Neural progenitor cell (in vitro differentiated cells): ENCODE data around the gene FOLR2. TPM values are rescaled to one million over a fixed set of nuclear protein-coding genes. Genes with fewer than 3 reads are reported as not detected.

ENCODE experiments used
- DNase-seq: peaks from one replicate; pipeline ENCODE4 v3.0.0-alpha.2; 2016; ENCODE audit warnings: low spot score
- H2AFZ ChIP-seq: fragments of 200-600 bp; sonication (generic); replicated peaks from 2 replicates; pipeline ENCODE4 v1.6.1; 2016; ENCODE audit warnings: antibody characterized with exemption
- H3F3A ChIP-seq: fragments of 200-600 bp; sonication (generic); 2 replicates; pipeline ENCODE4 v1.6.1; 2016; ENCODE audit warnings: antibody characterized with exemption, low read depth
- H3K27ac ChIP-seq: fragments of 200-600 bp; sonication (generic); 2 replicates; pipeline ENCODE4 v1.5.1; 2016; ENCODE audit warnings: mild to moderate bottlenecking
- H3K27me3 ChIP-seq: fragments of 200-600 bp; sonication (generic); 2 replicates; pipeline ENCODE4 v1.6.1; 2016; ENCODE audit warnings: mild to moderate bottlenecking, moderate library complexity
- H3K36me3 ChIP-seq: fragments of 200-600 bp; sonication (generic); 2 replicates; pipeline ENCODE4 v1.5.1; 2016
- H3K4me1 ChIP-seq: fragments of 200-600 bp; sonication (generic); 2 replicates; pipeline ENCODE4 v1.6.1; 2016; ENCODE audit warnings: mixed run types
- H3K4me2 ChIP-seq: fragments of 200-600 bp; sonication (generic); 2 replicates; pipeline ENCODE4 v1.6.1; 2016
- H3K4me3 ChIP-seq: fragments of 200-600 bp; sonication (generic); 2 replicates; pipeline ENCODE4 v1.5.1; 2016
- H3K79me2 ChIP-seq: fragments of 200-600 bp; sonication (generic); 2 replicates; pipeline ENCODE4 v1.6.1; 2016; ENCODE audit warnings: low read depth
- H3K9ac ChIP-seq: fragments of 200-600 bp; sonication (generic); 2 replicates; pipeline ENCODE4 v1.6.1; 2016
- H3K9me3 ChIP-seq: fragments of 200-600 bp; sonication (generic); 2 replicates; pipeline ENCODE4 v1.5.1; 2016; ENCODE audit warnings: low read depth
- H4K20me1 ChIP-seq: fragments of 200-600 bp; sonication (generic); 2 replicates; pipeline ENCODE4 v1.6.1; 2016; ENCODE audit warnings: low read depth
- H3K27ac Mint-ChIP-seq: 3 replicates; pipeline ENCODE4 v1.8.0; 2021; ENCODE audit warnings: mixed read lengths
- H3K27me3 Mint-ChIP-seq: 2 replicates; pipeline ENCODE4 v1.8.0; 2022; ENCODE audit warnings: low read depth, mild to moderate bottlenecking, inconsistent platforms, moderate library complexity, mixed read lengths; ENCODE audit not compliant: insufficient read depth
- H3K36me3 Mint-ChIP-seq: 3 replicates; pipeline ENCODE4 v1.8.0; 2021; ENCODE audit warnings: mixed read lengths
- H3K4me1 Mint-ChIP-seq: 3 replicates; pipeline ENCODE4 v1.8.0; 2021; ENCODE audit warnings: mixed read lengths
- H3K4me3 Mint-ChIP-seq: 3 replicates; pipeline ENCODE4 v1.8.0; 2021; ENCODE audit warnings: mild to moderate bottlenecking, moderate library complexity, mixed read lengths
- H3K9me3 Mint-ChIP-seq: 3 replicates; pipeline ENCODE4 v1.8.0; 2020; ENCODE audit warnings: mixed read lengths
- EZH2 ChIP-seq: fragments of 200-600 bp; sonication (generic); IDR thresholded peaks from 2 replicates; pipeline ENCODE4 v1.6.1; 2017; ENCODE audit warnings: antibody characterized with exemption, mild to moderate bottlenecking, moderate library complexity
- EZH2phosphoT487 ChIP-seq: fragments of 200-600 bp; sonication (generic); IDR thresholded peaks from 2 replicates; pipeline ENCODE4 v1.6.1; 2017; ENCODE audit warnings: antibody characterized with exemption
- total RNA-seq: library from RNA; depleted of rRNA; stranded (reverse); fragments of >200 nt; gene quantifications from 2 replicates; pipeline ENCODE4 v1.2.3, GENCODE V29; 2015; ENCODE audit warnings: low replicate concordance
- TF ChIP-seq, protein P1 (sequence below): fragments of 200-600 bp; sonication (generic); IDR thresholded peaks from 2 replicates; pipeline ENCODE4 v1.5.1; 2017; ENCODE audit warnings: antibody characterized with exemption, mild to moderate bottlenecking

FOLR2 gene
- total RNA-seq, 1 donor from 2014 or later, result not detected

DNA sequence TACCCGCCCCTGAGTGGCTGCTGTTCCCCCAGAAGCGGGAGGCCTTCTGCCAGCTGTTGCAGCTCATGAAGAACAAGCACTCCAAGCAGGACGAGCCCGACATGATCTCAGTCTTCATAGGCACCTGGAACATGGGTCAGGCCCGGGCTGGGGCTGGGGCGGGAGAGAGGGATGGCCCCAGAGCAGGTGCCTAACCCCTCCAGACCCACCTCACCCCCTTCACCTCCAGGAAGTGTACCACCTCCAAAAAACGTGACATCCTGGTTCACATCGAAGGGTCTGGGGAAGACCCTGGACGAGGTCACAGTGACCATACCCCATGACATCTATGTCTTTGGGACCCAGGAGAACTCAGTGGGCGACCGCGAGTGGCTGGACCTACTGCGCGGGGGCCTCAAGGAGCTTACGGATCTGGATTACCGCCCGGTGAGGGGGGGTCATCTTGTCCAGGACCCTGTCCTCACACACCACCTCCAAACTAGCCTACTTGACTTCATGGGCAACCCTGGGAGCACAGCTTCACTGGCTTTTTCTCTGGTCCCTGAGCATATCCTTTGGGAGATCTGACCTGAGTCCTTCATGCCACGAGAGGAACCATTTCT lies 14.3 kb downstream of the FOLR2 start:
- no peak overlapping the region for H3K4me3 Mint-ChIP-seq
- H3K36me3 ChIP-seq, result no peaks in the 10 kb centered on the region
- peaks cover 15% of the 10 kb centered on the region for H4K20me1 ChIP-seq
- peaks cover 13% of the 10 kb centered on the region for H3K4me1 Mint-ChIP-seq
- H3K79me2 ChIP-seq, result peaks cover 15% of the 10 kb centered on the region
- no peak overlapping the region for H2AFZ ChIP-seq
- no peak for DNase-seq
- H3K4me1 ChIP-seq, result peaks cover under 1% of the 10 kb centered on the region
- peaks cover 2% of the 10 kb centered on the region for H3K27me3 Mint-ChIP-seq
- H3K27me3 ChIP-seq, result no peaks in the 10 kb centered on the region
- H3K36me3 Mint-ChIP-seq, result peaks cover 38% of the 10 kb centered on the region
- H3K27ac Mint-ChIP-seq, result no peak overlapping the region
- TF ChIP-seq, protein P1, sequence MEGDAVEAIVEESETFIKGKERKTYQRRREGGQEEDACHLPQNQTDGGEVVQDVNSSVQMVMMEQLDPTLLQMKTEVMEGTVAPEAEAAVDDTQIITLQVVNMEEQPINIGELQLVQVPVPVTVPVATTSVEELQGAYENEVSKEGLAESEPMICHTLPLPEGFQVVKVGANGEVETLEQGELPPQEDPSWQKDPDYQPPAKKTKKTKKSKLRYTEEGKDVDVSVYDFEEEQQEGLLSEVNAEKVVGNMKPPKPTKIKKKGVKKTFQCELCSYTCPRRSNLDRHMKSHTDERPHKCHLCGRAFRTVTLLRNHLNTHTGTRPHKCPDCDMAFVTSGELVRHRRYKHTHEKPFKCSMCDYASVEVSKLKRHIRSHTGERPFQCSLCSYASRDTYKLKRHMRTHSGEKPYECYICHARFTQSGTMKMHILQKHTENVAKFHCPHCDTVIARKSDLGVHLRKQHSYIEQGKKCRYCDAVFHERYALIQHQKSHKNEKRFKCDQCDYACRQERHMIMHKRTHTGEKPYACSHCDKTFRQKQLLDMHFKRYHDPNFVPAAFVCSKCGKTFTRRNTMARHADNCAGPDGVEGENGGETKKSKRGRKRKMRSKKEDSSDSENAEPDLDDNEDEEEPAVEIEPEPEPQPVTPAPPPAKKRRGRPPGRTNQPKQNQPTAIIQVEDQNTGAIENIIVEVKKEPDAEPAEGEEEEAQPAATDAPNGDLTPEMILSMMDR, result no peak
- TF ChIP-seq EZH2phosphoT487 (no peak), EZH2 (no peak)
- H3K4me3 ChIP-seq, result no peak overlapping the region
- H3F3A ChIP-seq, result no peaks in the 10 kb centered on the region
- no peaks in the 10 kb centered on the region for H3K9me3 ChIP-seq
- H3K9ac ChIP-seq, result no peak overlapping the region
- H3K9me3 Mint-ChIP-seq, result no peaks in the 10 kb centered on the region
- no peak overlapping the region for H3K27ac ChIP-seq
- H3K4me2 ChIP-seq, result no peak overlapping the region

DNA sequence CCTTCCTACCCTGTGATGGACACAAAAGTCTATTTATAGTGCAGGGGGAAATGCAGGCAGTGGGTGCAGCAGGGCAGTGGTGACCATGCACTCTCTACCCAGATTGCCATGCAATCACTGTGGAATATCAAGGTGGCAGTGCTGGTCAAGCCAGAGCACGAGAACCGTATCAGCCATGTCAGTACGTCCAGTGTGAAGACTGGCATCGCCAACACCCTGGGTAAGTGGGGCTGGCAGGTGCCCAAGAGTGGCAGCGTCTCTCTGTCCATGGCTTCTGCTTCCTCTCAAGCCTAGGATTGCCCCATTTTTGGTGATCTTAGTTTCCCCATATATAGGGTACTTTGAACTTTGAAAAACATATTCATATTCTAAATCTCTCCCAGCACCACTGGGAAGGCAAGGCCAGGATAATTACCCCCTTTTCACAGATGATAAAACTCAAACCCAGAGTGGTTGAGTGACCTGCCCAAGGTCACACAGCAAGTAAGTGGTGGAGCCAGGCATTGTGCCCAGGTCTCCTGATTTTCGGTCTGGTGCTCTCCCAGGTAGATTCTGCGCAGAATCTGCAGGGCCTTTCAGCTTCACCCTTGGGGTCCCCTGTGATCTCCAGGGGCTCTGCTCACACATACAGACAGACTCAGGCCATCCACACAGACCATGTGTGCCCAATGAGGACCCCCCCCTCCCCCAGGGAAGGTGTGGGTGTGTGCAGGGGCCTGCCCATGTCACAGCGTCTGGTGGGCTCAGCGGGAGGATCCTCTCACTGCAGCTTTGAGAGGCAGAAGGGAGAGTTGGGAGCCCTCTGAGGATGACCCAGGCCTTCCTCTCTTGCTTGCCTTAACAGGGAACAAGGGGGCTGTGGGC lies 15.0 kb downstream of the FOLR2 start:
- H2AFZ ChIP-seq, result no peak overlapping the region
- H3K9me3 ChIP-seq, result no peaks in the 10 kb centered on the region
- H3K4me3 ChIP-seq, result no peak overlapping the region
- Mint-ChIP-seq H3K4me3 (no peak overlapping the region), H3K27ac (no peak overlapping the region), H3K27me3 (peaks cover 2% of the 10 kb centered on the region), H3K4me1 (peaks cover 7% of the 10 kb centered on the region), H3K36me3 (peaks cover 40% of the 10 kb centered on the region), H3K9me3 (no peaks in the 10 kb centered on the region)
- DNase-seq, result no peak
- H3K4me2 ChIP-seq, result no peak overlapping the region
- H4K20me1 ChIP-seq, result peaks cover 7% of the 10 kb centered on the region
- no peak overlapping the region for H3K9ac ChIP-seq
- peaks cover 7% of the 10 kb centered on the region for H3K79me2 ChIP-seq
- H3F3A ChIP-seq, result peaks cover 5% of the 10 kb centered on the region
- H3K27me3 ChIP-seq, result no peaks in the 10 kb centered on the region
- no peaks in the 10 kb centered on the region for H3K36me3 ChIP-seq
- no peak overlapping the region for H3K27ac ChIP-seq
- H3K4me1 ChIP-seq, result no peaks in the 10 kb centered on the region
- TF ChIP-seq EZH2phosphoT487 (no peak), EZH2 (no peak)
- TF ChIP-seq, protein P1, result no peak

DNA sequence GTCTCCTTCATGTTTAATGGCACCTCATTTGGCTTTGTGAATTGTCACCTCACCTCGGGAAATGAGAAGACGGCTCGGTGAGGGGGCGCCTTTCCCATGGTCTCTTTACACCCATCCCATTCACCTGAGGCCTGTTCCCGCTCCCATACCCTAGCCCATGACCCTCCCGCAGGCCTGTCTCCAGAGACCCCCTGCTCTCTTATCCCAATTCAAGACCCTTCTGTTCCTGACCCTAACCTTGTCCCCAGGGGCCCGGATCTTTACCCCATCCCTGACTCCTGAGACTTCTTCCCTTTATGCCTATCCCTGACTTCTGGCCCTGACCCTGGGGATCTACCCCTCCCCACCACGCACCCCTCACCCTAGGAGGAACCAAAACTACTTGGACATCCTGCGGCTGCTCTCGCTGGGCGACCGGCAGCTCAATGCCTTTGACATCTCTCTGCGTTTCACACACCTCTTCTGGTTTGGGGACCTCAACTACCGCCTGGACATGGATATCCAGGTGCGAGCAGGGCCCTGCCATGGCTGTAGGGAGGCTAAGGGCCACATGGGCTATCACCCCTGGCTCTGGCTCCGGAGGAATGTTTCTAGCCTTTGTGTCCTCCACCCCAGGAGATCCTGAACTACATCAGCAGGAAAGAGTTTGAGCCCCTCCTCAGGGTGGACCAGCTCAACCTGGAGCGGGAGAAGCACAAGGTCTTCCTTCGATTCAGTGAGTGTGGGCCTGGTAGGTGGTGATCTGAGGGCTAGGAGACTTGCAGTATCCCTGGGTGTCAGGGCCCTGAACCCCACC lies 15.9 kb downstream of the FOLR2 start:
- Histone ChIP-seq H3K27me3 (no peaks in the 10 kb centered on the region), H3K9ac (no peak overlapping the region), H3F3A (peaks cover 11% of the 10 kb centered on the region), H3K4me1 (no peaks in the 10 kb centered on the region), H3K4me2 (no peak overlapping the region), H4K20me1 (peaks cover 5% of the 10 kb centered on the region), H3K9me3 (no peaks in the 10 kb centered on the region), H2AFZ (no peak overlapping the region), H3K4me3 (no peak overlapping the region), H3K79me2 (no peaks in the 10 kb centered on the region), H3K36me3 (no peaks in the 10 kb centered on the region), H3K27ac (no peak overlapping the region)
- H3K27me3 Mint-ChIP-seq, result peaks cover 2% of the 10 kb centered on the region
- peaks cover 41% of the 10 kb centered on the region for H3K36me3 Mint-ChIP-seq
- no peaks in the 10 kb centered on the region for H3K9me3 Mint-ChIP-seq
- no peak overlapping the region for H3K4me3 Mint-ChIP-seq
- TF ChIP-seq, protein P1, result no peak
- TF ChIP-seq EZH2phosphoT487, result no peak
- no peak for TF ChIP-seq EZH2
- no peak for DNase-seq
- H3K4me1 Mint-ChIP-seq, result peaks cover 3% of the 10 kb centered on the region
- no peak overlapping the region for H3K27ac Mint-ChIP-seq
